GM21528 (cell line): Measurements from ENCODE around the gene FAM120A.

Experiments
- ATAC-seq: cut with Tn5 transposase; IDR thresholded peaks from one replicate; pipeline ENCODE4 v1.9.1; 2021; ENCODE audit warnings: mild to moderate bottlenecking, moderate library complexity; ENCODE audit not compliant: unreplicated experiment, low FRiP score

FAM120A gene

DNA sequence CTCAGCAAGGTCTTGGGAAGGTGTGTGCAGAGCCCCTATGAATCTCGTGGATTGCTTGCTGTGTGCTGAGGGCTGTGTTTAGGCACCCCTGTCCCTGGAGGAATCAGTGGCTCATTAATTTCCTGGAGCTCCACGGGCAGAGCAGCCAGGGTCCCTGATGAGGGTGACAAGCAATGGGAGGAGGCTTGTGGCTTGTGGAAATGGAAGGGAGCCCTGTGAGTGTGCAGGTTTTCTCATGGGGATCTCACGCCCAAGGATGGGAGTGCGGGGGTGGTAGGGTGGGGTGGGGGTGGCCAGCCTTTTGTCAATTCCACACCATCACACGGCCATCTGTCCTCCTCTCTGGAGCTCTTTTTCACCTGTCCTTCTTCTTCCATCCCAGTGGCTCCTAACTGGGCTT lies 150.2 kb downstream of the FAM120A start:
- ATAC-seq = no peak

DNA sequence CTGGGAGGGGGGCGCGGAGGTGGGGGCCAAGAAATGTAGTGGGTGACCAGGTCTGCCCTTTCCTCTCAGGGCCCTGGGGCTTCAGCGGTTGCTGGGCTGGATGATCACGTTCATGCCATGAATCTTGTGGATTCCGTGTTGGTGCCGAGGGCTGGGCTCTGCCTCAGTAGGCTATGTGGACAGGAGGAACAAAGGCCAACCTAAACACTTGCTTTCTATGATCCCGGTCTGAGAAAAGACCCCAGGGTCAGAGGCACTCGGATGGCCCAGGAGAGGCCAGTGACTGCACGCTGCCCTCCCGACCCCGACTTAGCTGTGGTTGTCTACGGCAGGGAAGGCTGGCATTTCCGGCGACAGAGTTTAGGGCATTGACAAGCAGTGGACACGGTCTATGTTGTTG lies 151.5 kb downstream of the FAM120A start:
- ATAC-seq = no peak

DNA sequence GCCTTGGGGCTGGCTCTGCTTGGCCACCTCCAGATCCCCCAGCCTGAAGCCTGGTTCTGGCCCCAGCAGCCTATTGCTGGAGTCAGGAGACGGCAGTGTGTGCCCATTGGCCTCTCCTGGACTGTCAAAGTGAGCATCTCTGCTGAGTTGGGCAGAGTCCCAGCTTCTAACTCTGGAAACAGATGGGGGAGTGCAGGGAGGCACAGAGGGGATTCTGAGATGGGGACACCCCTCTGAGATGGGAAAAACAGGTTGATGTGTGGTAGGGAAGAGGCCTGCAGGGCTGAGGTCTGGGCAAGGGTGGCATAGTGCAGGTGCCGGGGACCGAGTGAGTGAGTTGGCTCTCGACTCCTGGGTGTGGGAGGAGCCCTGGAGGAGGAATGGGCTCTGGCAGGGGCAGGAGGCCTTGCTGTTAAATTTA lies 152.4 kb downstream of the FAM120A start:
- no peak for ATAC-seq

DNA sequence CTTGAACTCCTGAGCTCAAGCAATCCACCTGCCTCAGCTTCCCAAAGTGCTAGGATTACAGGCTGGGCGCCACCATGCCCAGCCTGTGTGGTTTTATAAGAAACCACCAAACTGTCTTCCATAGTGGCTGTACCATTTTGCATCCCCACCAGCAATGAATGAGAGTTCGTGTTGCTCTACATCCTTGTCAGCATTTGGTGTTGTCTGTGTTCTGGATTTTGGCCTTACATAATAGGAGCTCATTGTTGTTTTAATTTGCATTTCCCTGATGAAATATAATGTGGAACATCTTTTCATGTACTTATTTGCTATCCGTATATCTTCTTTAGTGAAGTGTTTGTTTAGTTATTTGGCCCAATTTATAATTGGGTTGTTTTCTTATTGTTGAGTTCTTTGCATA lies 154.7 kb downstream of the FAM120A start:
- ATAC-seq = no peak

DNA sequence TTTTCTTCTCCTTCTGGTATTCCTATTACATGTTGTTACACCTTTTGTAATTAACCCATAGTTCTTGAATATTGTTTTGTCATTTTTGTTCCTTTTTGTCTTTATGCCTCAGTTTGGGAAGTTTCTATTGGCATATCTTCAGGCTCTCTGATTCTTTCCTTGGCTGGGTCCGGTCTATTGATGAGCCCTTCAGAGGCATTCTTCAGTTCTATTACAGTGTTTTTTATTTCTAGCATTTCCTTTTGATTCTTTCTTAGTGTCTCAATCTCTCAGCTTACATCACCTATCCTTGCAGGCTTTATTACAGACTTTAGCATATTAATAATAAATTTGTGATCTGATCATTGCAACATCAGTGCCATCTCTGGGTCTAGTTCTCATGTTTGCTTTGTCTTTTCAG lies 158.7 kb downstream of the FAM120A start:
- no peak for ATAC-seq

DNA sequence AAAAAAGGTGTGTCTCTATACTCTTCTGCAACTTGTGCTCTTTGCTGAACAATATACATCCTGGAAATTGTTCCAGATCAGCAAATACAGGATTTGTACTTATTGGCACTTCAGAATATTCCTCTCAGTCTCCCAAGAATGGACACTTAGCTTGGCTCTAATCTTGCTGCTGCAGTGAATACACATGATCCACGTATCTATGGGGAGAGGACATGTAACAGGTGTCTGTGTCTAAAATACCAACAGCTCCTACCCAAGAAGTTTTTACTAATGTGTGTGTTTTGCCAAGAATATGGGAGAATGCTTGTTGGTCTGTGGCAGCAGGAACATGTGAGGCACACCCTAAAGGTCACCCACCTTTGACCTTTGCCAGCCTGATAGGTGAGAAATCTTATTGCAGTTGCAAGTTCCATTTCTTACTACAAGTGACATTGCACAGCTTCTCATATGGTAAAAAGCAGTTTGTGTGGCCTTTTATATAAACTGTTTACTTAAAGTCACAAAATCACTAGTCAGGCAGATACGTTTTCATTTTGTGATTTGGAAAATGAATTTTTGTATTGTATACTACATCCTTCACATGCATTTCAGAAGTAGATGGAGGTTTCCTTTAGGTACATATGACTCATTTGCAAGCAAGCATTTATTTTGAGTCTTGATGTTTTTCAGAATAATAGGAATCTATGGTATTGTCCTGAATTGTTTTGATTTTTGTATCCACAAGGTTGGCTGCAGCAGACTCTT lies 160.7 kb downstream of the FAM120A start:
- ATAC-seq = no peak

DNA sequence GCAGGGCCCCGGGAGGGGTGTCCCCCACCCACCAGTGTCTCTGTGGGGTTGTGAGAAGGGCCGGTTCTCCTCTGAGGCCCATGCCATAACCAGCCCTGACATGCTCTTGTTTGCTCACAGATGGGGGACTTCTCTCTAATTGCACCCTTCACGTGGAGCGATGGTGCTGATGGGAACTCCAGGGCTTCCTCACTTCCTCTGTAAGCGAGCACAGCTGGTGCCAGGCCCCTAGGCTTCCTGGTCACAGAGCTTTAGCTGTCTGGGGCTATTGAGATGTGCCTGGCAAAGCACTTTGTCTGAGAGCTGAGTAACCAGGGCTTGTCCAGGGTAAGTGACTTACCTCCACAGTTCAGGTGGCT lies 161.3 kb downstream of the FAM120A start:
- ATAC-seq = no peak

DNA sequence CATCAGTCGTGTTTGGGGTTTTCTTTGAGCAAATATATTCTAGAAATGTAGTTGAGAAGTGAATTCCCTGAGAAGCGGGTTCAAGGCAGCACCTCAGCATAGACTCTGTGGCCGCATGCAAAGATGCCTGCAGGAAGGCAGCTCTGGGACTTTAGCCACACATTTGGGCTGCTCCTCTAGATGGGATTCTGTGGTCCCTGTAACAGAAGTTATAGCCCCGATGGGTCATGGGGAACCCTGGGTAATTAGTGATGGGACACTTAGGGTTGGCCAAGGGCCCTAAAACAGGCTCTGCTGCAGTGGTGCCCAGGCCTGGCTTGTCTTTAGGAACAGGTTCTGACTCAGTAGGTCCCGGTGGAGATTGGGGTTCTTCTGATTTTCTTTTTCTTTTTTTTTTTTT lies 161.7 kb downstream of the FAM120A start:
- no peak for ATAC-seq

DNA sequence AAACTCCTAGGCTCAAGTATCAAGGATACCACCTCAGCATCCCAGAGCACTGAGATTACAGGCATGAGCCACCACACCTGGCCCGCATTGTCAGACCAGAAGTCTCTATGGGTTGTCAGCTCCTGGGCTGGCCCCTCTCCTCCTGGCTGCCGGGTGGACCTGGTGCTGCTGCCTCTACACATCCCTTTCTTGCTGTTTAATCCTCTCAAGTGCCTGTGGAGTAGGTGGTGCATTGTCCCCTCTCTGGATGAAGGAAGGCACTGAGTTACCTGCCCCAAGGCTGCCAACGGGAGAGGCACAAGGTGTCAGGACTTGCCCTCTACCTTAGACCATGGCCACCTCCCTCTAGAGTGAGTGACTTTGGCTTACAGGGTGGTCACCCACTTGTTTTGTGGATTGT lies 162.3 kb downstream of the FAM120A start:
- ATAC-seq = no peak

DNA sequence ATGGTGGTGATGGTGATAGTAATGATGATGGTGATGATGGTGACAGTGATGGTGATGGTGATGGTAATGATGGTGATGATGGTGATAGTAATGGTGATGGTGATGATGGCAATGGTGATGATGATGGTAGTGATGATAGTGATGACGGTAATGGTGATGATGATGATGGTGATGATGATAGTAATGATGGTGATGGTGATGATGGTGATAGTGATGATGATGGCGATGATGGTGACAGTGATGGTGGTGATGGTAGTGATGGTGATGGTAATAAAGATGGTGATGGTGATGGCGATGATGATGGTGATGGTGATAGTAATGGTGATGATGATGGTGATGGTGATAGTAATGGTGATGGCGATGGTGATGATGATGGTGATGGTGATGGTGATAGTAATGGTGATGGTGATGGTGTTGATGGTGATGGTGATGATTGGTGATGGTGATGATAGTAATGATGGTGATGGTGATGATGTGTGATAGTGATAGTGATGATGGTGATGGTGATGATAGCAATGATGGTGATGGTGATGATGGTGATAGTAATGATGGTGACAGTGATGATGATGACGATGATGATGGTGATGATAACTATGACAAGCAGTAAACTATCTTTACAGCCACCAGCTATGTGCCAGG lies 163.5 kb downstream of the FAM120A start:
- ATAC-seq = no peak
